Measurements from ENCODE around the gene PANK1. TPM values are rescaled to one million over a fixed set of nuclear protein-coding genes. Genes with fewer than 3 reads are reported as not detected.
A peak's percentile ranks its signal among the peaks of the same experiment; 100 is the strongest.

Gene PANK1
- total and polyA plus RNA-seq, 2 of the 4 experiments (the other 2 are of a cell fraction) = 3.0 to 8.8 TPM

DNA sequence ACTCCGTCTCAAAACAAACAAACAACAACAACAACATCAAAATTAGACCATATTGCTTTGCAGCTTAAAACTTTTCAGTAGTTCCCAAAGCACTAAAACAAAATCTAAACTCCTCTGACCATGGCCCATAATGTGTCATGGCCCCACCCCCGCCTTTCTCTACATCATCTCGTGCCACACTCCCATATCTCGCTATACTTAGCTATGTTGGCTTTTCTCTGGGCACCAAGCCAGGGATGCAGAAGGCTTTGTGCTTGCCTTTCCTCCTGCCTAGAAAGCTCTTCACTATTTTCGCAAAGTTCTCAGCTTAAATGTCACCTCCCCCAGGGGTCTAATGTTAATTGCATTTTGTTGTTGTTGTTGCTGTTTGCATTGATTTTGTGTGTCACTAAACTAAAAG is 94.5 kb downstream of the PANK1 start:
- WGBS, 2 experiments (ENCODE audit: extremely low coverage in 2 of 2, insufficient read length in 1 of 2) = no CpG with 5 or more reads among the region's 5 CpGs
- H3K36me3 ChIP-seq (ENCODE audit: control insufficient read depth, insufficient read depth, low read length) = no peaks in the 10 kb centered on the region
- no peak overlapping the region for H3K27ac ChIP-seq (ENCODE audit: insufficient read depth, low read length)
- no peak overlapping the region for H4K8ac ChIP-seq (ENCODE audit: low read depth in 2 of 2, low read length in 2 of 2)
- no peak for TF ChIP-seq CEBPB (IDR thresholded peaks at IDR 0.05; ENCODE audit: low read depth, low read length)
- TF ChIP-seq POLR2A (IDR thresholded peaks at IDR 0.05; ENCODE audit: low read depth, low read length) = no peak
- peak; percentile 39; the same call in 1 of the 2 replicates for TF ChIP-seq BHLHE40 (IDR thresholded peaks at IDR 0.05; ENCODE audit: low read depth, low read length)
- H3K56ac ChIP-seq (ENCODE audit: extremely low read depth, insufficient read depth, low read length) = no peak overlapping the region
- DNase-seq = peak; percentile 57
- in situ Hi-C loops (cut with MboI; ENCODE audit: low sequenced_read_pairs) = no loop called here
- no peak overlapping the region for H3K9ac ChIP-seq (ENCODE audit: low read depth, low read length)
- ChIA-PET POLR2A (ENCODE audit: unreplicated experiment) (no interaction called here), CTCF (interaction anchor here (1.1 to 2.1 kb wide), 2 partner anchors 10 to 84 kb away, joined by 4 to 5 read pairs; no protein-coding TSS in a partner anchor)
- H4K20me1 ChIP-seq (ENCODE audit: insufficient read depth, low read length) = no peaks in the 10 kb centered on the region
- H2BK15ac ChIP-seq (ENCODE audit: low read depth, low read length) = no peak overlapping the region
- H3K79me1 ChIP-seq (ENCODE audit: low read depth in 1 of 2, low read length in 2 of 2) = no peaks in the 10 kb centered on the region
- no peak overlapping the region for H3K4ac ChIP-seq (ENCODE audit: low read depth, low read length)
- peaks cover 5% of the 10 kb centered on the region for H3K9me1 ChIP-seq (ENCODE audit: insufficient read depth, low read length)
- H4K91ac ChIP-seq (ENCODE audit: insufficient read depth, low read depth, low read length) = no peak overlapping the region
- intact Hi-C loops (cut with micrococcal nuclease) = loop anchor here (5.0 kb wide), 1 partner anchor 33 kb away; no protein-coding TSS in a partner anchor
- no peak overlapping the region for H2AFZ ChIP-seq (replicated peaks; ENCODE audit: low read length, poor library complexity)
- no peak overlapping the region for H4K5ac ChIP-seq (ENCODE audit: low read depth, low read length)
- no peak overlapping the region for H3K23ac ChIP-seq (ENCODE audit: low read depth, low read length)
- H2BK20ac ChIP-seq (ENCODE audit: low read depth, low read length) = no peak overlapping the region
- no peak overlapping the region for H2BK5ac ChIP-seq (ENCODE audit: low read depth, low read length, poor library complexity, severe bottlenecking)
- peak overlapping the region; percentile 46; the same call in 1 of the 2 replicates for H2AK5ac ChIP-seq (ENCODE audit: low read depth, low read length)
- no peaks in the 10 kb centered on the region for H3K9me3 ChIP-seq (ENCODE audit: control insufficient read depth, insufficient read depth, low read length)
- H2AK9ac ChIP-seq (replicated peaks; ENCODE audit: low read depth, low read length, poor library complexity) = peak overlapping the region; percentile 60
- no peak overlapping the region for H3K4me2 ChIP-seq (ENCODE audit: low read depth, low read length)
- H3K4me3 ChIP-seq (ENCODE audit: insufficient read depth, low read depth, low read length) = no peak overlapping the region
- BruUV-seq (replicated peaks) = no TSS peak
- H2BK120ac ChIP-seq (ENCODE audit: low read depth, low read length) = no peak overlapping the region
- peak overlapping the region; percentile 9; the same call in 1 of the 2 replicates for H3K14ac ChIP-seq (replicated peaks; ENCODE audit: low read depth, low read length)
- no peaks in the 10 kb centered on the region for H3K27me3 ChIP-seq (ENCODE audit: control insufficient read depth, insufficient read depth, low read length)
- ATAC-seq (ENCODE audit: low read depth) = no peak
- dilution Hi-C loops (cut with HindIII; ENCODE audit: low sequenced_read_pairs, unreplicated experiment) = no loop called here
- H3K4me1 ChIP-seq (ENCODE audit: control insufficient read depth, insufficient read depth, low read length) = peaks cover 1% of the 10 kb centered on the region; the same call in 1 of the 2 replicates
- no peak overlapping the region for H3K18ac ChIP-seq (ENCODE audit: low read depth, low read length)

All from IMR-90 (cell line).